ENCODE measurements around the gene ADRB2.
"Not testable (repeated sequence)": the region's sequence is repeated elsewhere in the genome, so short reads cannot be mapped to it uniquely, and the experiment has no call there.

Gene ADRB2

GRCh38 chr5:148798786-148799185 lies 27.6 kb upstream of the ADRB2 start:
- TF ChIP-seq EZH2phosphoT487 (conservative IDR thresholded peaks at IDR 0.05; ENCODE audit: low read length) (no peak), CTCF (IDR thresholded peaks at IDR 0.05; ENCODE audit: insufficient read depth, low read length, poor library complexity, severe bottlenecking) (no peak)
- Histone ChIP-seq H3K4me2 (ENCODE audit: low read depth, low read length, poor library complexity, severe bottlenecking) (no peak overlapping the region), H3K79me2 (ENCODE audit: insufficient read depth, low read length) (no peaks in the 10 kb centered on the region), H4K20me1 (ENCODE audit: low read depth, low read length) (no peaks in the 10 kb centered on the region), H3K27me3 (ENCODE audit: low read length) (no peaks in the 10 kb centered on the region), H3K9ac (ENCODE audit: low read length) (no peak overlapping the region), H3K27ac (ENCODE audit: low read depth, low read length) (no peak overlapping the region), H3K9me3 (ENCODE audit: insufficient read depth, low read length) (no peaks in the 10 kb centered on the region), H3K9me2 (replicated peaks; ENCODE audit: insufficient read depth, low read length) (no peaks in the 10 kb centered on the region), H3K4me3 (ENCODE audit: insufficient read depth, low read length, poor library complexity, severe bottlenecking) (no peak overlapping the region), H3K36me3 (ENCODE audit: low read length) (no peaks in the 10 kb centered on the region), H2AFZ (ENCODE audit: low read depth, low read length, severe bottlenecking) (no peak overlapping the region), H3F3A (ENCODE audit: insufficient read depth) (no peaks in the 10 kb centered on the region)

- no peak overlapping the region for H2AFZ ChIP-seq (ENCODE audit: low read depth, low read length, severe bottlenecking)
- H3K79me2 ChIP-seq (ENCODE audit: insufficient read depth, low read length), result no peaks in the 10 kb centered on the region
- no peaks in the 10 kb centered on the region for H3K36me3 ChIP-seq (ENCODE audit: low read length)
- no peaks in the 10 kb centered on the region for H4K20me1 ChIP-seq (ENCODE audit: low read depth, low read length)
- no peaks in the 10 kb centered on the region for H3K9me2 ChIP-seq (replicated peaks; ENCODE audit: insufficient read depth, low read length)
- H3K9me3 ChIP-seq (ENCODE audit: insufficient read depth, low read length), result no peaks in the 10 kb centered on the region
- no peak overlapping the region for H3K27ac ChIP-seq (ENCODE audit: low read depth, low read length)
- no peak overlapping the region for H3K9ac ChIP-seq (ENCODE audit: low read length)
- no peak overlapping the region for H3K4me2 ChIP-seq (ENCODE audit: low read depth, low read length, poor library complexity, severe bottlenecking)
- H3K27me3 ChIP-seq (ENCODE audit: low read length), result no peaks in the 10 kb centered on the region
- no peak overlapping the region for H3K4me3 ChIP-seq (ENCODE audit: insufficient read depth, low read length, poor library complexity, severe bottlenecking)
- H3F3A ChIP-seq (ENCODE audit: insufficient read depth), result no peaks in the 10 kb centered on the region
- TF ChIP-seq EZH2phosphoT487 (conservative IDR thresholded peaks at IDR 0.05; ENCODE audit: low read length) (no peak), CTCF (IDR thresholded peaks at IDR 0.05; ENCODE audit: insufficient read depth, low read length, poor library complexity, severe bottlenecking) (no peak)
Measured at GRCh38 chr5:148799737-148800527, 26.5 kb upstream of the ADRB2 start.

- no peak overlapping the region for H3K27ac ChIP-seq (ENCODE audit: low read depth, low read length)
- no peaks in the 10 kb centered on the region for H3K79me2 ChIP-seq (ENCODE audit: insufficient read depth, low read length)
- H2AFZ ChIP-seq (ENCODE audit: low read depth, low read length, severe bottlenecking), result no peak overlapping the region
- no peaks in the 10 kb centered on the region for H3K9me2 ChIP-seq (replicated peaks; ENCODE audit: insufficient read depth, low read length)
- TF ChIP-seq CTCF (IDR thresholded peaks at IDR 0.05; ENCODE audit: insufficient read depth, low read length, poor library complexity, severe bottlenecking) (no peak), EZH2phosphoT487 (conservative IDR thresholded peaks at IDR 0.05; ENCODE audit: low read length) (no peak)
- H3K4me2 ChIP-seq (ENCODE audit: low read depth, low read length, poor library complexity, severe bottlenecking), result no peak overlapping the region
- H3F3A ChIP-seq (ENCODE audit: insufficient read depth), result no peaks in the 10 kb centered on the region
- no peaks in the 10 kb centered on the region for H3K27me3 ChIP-seq (ENCODE audit: low read length)
- no peak overlapping the region for H3K4me3 ChIP-seq (ENCODE audit: insufficient read depth, low read length, poor library complexity, severe bottlenecking)
- no peaks in the 10 kb centered on the region for H3K9me3 ChIP-seq (ENCODE audit: insufficient read depth, low read length)
- no peaks in the 10 kb centered on the region for H4K20me1 ChIP-seq (ENCODE audit: low read depth, low read length)
- no peaks in the 10 kb centered on the region for H3K36me3 ChIP-seq (ENCODE audit: low read length)
- H3K9ac ChIP-seq (ENCODE audit: low read length), result no peak overlapping the region
Measured at GRCh38 chr5:148801682-148802276, 24.6 kb upstream of the ADRB2 start.

- not testable (repeated sequence) for H3F3A ChIP-seq (ENCODE audit: insufficient read depth); H4K20me1 ChIP-seq (ENCODE audit: low read depth, low read length); H3K27me3 ChIP-seq (ENCODE audit: low read length); H3K9ac ChIP-seq (ENCODE audit: low read length); H3K9me2 ChIP-seq (replicated peaks; ENCODE audit: insufficient read depth, low read length); H3K4me3 ChIP-seq (ENCODE audit: insufficient read depth, low read length, poor library complexity, severe bottlenecking); H3K9me3 ChIP-seq (ENCODE audit: insufficient read depth, low read length); H3K27ac ChIP-seq (ENCODE audit: low read depth, low read length); H3K79me2 ChIP-seq (ENCODE audit: insufficient read depth, low read length); H3K36me3 ChIP-seq (ENCODE audit: low read length); H2AFZ ChIP-seq (ENCODE audit: low read depth, low read length, severe bottlenecking); H3K4me2 ChIP-seq (ENCODE audit: low read depth, low read length, poor library complexity, severe bottlenecking)
Measured at GRCh38 chr5:148803451-148803850, 23.0 kb upstream of the ADRB2 start.
